Stimulated activated CD4-positive, alpha-beta T cell treated with anti-CD3 and anti-CD28 coated beads, TNF-alpha, amount 100 ng/mL, for 1 hour (primary cell): Measurements from ENCODE around the gene TLL2.

Source experiments
- DNase-seq, 3 donors: peaks; one replicate each; pipeline ENCODE4 v3.0.0-alpha.2; 2020; ENCODE audit warnings: low read depth in 3 of 3, low spot score in 1 of 3

TLL2 gene

GRCh38 chr10:96427291-96427690 lies 86.4 kb downstream of the TLL2 start:
- DNase-seq, result no peak

GRCh38 chr10:96422525-96422924 lies 91.2 kb downstream of the TLL2 start:
- no peak for DNase-seq

GRCh38 chr10:96421995-96422394 lies 91.7 kb downstream of the TLL2 start:
- no peak for DNase-seq

GRCh38 chr10:96420228-96421009 lies 93.3 kb downstream of the TLL2 start:
- DNase-seq, result no peak

- DNase-seq, result no peak
Measured at GRCh38 chr10:96419351-96419750, 94.4 kb downstream of the TLL2 start.

GRCh38 chr10:96418582-96418981 lies 95.1 kb downstream of the TLL2 start:
- DNase-seq, result no peak

- no peak for DNase-seq
Measured at GRCh38 chr10:96417441-96417840, 96.3 kb downstream of the TLL2 start.

- DNase-seq, result no peak
Measured at GRCh38 chr10:96416643-96417042, 97.1 kb downstream of the TLL2 start.

- DNase-seq, result no peak
Measured at GRCh38 chr10:96415891-96416554, 97.7 kb downstream of the TLL2 start.

GRCh38 chr10:96415150-96415890 lies 98.4 kb downstream of the TLL2 start:
- DNase-seq, result no peak

- DNase-seq, result no peak
Measured at GRCh38 chr10:96414303-96414702, 99.4 kb downstream of the TLL2 start.

GRCh38 chr10:96413151-96413787 lies 100.5 kb downstream of the TLL2 start:
- DNase-seq, result no peak

- DNase-seq, result no peak
Measured at GRCh38 chr10:96411716-96412320, 101.9 kb downstream of the TLL2 start.

GRCh38 chr10:96410296-96410695 lies 103.4 kb downstream of the TLL2 start:
- DNase-seq, result no peak

- no peak for DNase-seq
Measured at GRCh38 chr10:96408201-96408600, 105.5 kb downstream of the TLL2 start.

GRCh38 chr10:96407560-96408069 lies 106.1 kb downstream of the TLL2 start:
- no peak for DNase-seq

- no peak for DNase-seq
Measured at GRCh38 chr10:96406091-96406490, 107.6 kb downstream of the TLL2 start.

- no peak for DNase-seq
Measured at GRCh38 chr10:96402417-96403305, 111.1 kb downstream of the TLL2 start.

- no peak for DNase-seq
Measured at GRCh38 chr10:96401036-96401435, 112.7 kb downstream of the TLL2 start.

- DNase-seq, result no peak
Measured at GRCh38 chr10:96400465-96400864, 113.3 kb downstream of the TLL2 start.
